GM23248 (cell line): ENCODE data around the gene IFNL1. TPM values are rescaled to one million over a fixed set of nuclear protein-coding genes. Genes with fewer than 3 reads are reported as not detected.

ENCODE experiments used
- DNase-seq: peaks from one replicate; pipeline ENCODE4 v3.0.0-alpha.2; 2015
- H2AFZ ChIP-seq: fragments of 200-600 bp; sonication (generic); 2 replicates; pipeline ENCODE4 v1.6.1; 2016; ENCODE audit warnings: antibody characterized with exemption
- H3F3A ChIP-seq: fragments of 200-600 bp; sonication (generic); 2 replicates; pipeline ENCODE4 v1.6.1; 2016; ENCODE audit warnings: mild to moderate bottlenecking, antibody characterized with exemption, mixed run types; ENCODE audit not compliant: insufficient read depth
- H3K27ac ChIP-seq: fragments of 200-600 bp; sonication (generic); 2 replicates; pipeline ENCODE4 v1.5.1; 2016; ENCODE audit warnings: mild to moderate bottlenecking
- H3K27me3 ChIP-seq: fragments of 200-600 bp; sonication (generic); replicated peaks from 2 replicates; pipeline ENCODE4 v1.6.1; 2016; ENCODE audit warnings: mild to moderate bottlenecking; ENCODE audit not compliant: insufficient read depth
- H3K36me3 ChIP-seq: fragments of 200-600 bp; sonication (generic); 2 replicates; pipeline ENCODE4 v1.6.1; 2016; ENCODE audit warnings: low read depth, mild to moderate bottlenecking
- H3K4me1 ChIP-seq: fragments of 200-600 bp; sonication (generic); 2 replicates; pipeline ENCODE4 v1.6.1; 2016; ENCODE audit warnings: mild to moderate bottlenecking; ENCODE audit not compliant: insufficient read depth
- H3K4me2 ChIP-seq: fragments of 200-600 bp; sonication (generic); one replicate; pipeline ENCODE4 v1.6.1; 2016; ENCODE audit warnings: mild to moderate bottlenecking; ENCODE audit not compliant: unreplicated experiment
- H3K4me3 ChIP-seq: fragments of 200-600 bp; sonication (generic); 2 replicates; pipeline ENCODE4 v1.5.1; 2016; ENCODE audit warnings: mild to moderate bottlenecking
- H3K79me2 ChIP-seq: fragments of 200-600 bp; sonication (generic); 2 replicates; pipeline ENCODE4 v1.6.1; 2016; ENCODE audit warnings: mild to moderate bottlenecking; ENCODE audit not compliant: insufficient read depth
- H3K9ac ChIP-seq: fragments of 200-600 bp; sonication (generic); 2 replicates; pipeline ENCODE4 v1.6.1; 2016; ENCODE audit warnings: mild to moderate bottlenecking
- H3K9me2 ChIP-seq: fragments of 200-600 bp; sonication (generic); 2 replicates; pipeline ENCODE4 v1.6.1; 2016; ENCODE audit warnings: mixed run types, mild to moderate bottlenecking, moderate library complexity; ENCODE audit not compliant: insufficient read depth
- H3K9me3 ChIP-seq: fragments of 200-600 bp; sonication (generic); one replicate; pipeline ENCODE4 v1.6.1; 2017; ENCODE audit warnings: low read depth
- H4K20me1 ChIP-seq: fragments of 200-600 bp; sonication (generic); 2 replicates; pipeline ENCODE4 v1.6.0; 2016; ENCODE audit not compliant: insufficient read depth
- EZH2 ChIP-seq: fragments of 200-600 bp; sonication (generic); IDR thresholded peaks from 2 replicates; pipeline ENCODE4 v1.6.1; 2018; ENCODE audit warnings: antibody characterized with exemption, mild to moderate bottlenecking; ENCODE audit not compliant: insufficient read depth, poor library complexity, severe bottlenecking
- EZH2phosphoT487 ChIP-seq: fragments of 200-600 bp; sonication (generic); IDR thresholded peaks from 2 replicates; pipeline ENCODE4 v1.6.1; 2018; ENCODE audit warnings: antibody characterized with exemption, moderate library complexity, mild to moderate bottlenecking, low read depth; ENCODE audit not compliant: insufficient read depth
- WGBS, 2 experiments: methylation state at CpG; one replicate each; pipeline ENCODE4 v1.1.6; 2015 to 2017; ENCODE audit warnings: low lambda C conversion rate in 2 of 2, low coverage in 1 of 2; ENCODE audit errors: missing lambda C conversion rate in 2 of 2; 5-methylcytosine and 5-hydroxymethylcytosine counted together
- in situ Hi-C: fragments of 300-500 bp; cut with MboI; formaldehyde crosslinking; loops from 2 replicates; pipeline ENCODE4 v1.15.0; 2020
- polyA plus RNA-seq: library from polyadenylated mRNA; unstranded; fragments of >200 nt; fragmentation: Nextera tagmentation; extraction: Ambion mirVana; gene quantifications from 2 replicates; pipeline ENCODE4 v1.2.1, GENCODE V29; 2016
- total RNA-seq: library from RNA; depleted of rRNA; stranded (reverse); fragments of >200 nt; shearing (Covaris generic); gene quantifications from 2 replicates; pipeline ENCODE4 v1.2.3, GENCODE V29; 2014

Gene IFNL1
- total and polyA plus RNA-seq, 2 experiments from 2014 or later: not detected

GRCh38 chr19:39319892-39320248 lies 23.7 kb downstream of the IFNL1 start:
- H3F3A ChIP-seq: no peaks in the 10 kb centered on the region
- peak overlapping the region; percentile 73 for H3K4me2 ChIP-seq
- H3K4me3 ChIP-seq: peak overlapping the region; percentile 65; the same call in 1 of the 2 replicates
- no peak for DNase-seq
- no peak overlapping the region; the same call in 1 of the 2 replicates for H2AFZ ChIP-seq
- no peak overlapping the region for H3K27ac ChIP-seq
- H3K9ac ChIP-seq: no peak overlapping the region
- 49 to 61% methylated on average over 8 to 15 of the region's 16 CpGs for WGBS, 2 experiments
- in situ Hi-C loops: no loop called here
- H3K36me3 ChIP-seq: no peaks in the 10 kb centered on the region
- no peaks in the 10 kb centered on the region for H4K20me1 ChIP-seq
- no peaks in the 10 kb centered on the region for H3K9me3 ChIP-seq
- no peak for TF ChIP-seq EZH2
- no peak for TF ChIP-seq EZH2phosphoT487
- H3K4me1 ChIP-seq: no peaks in the 10 kb centered on the region
- no peaks in the 10 kb centered on the region for H3K79me2 ChIP-seq
- no peaks in the 10 kb centered on the region for H3K9me2 ChIP-seq
- peaks cover 20% of the 10 kb centered on the region for H3K27me3 ChIP-seq

GRCh38 chr19:39321117-39321831 lies 25.1 kb downstream of the IFNL1 start:
- Histone ChIP-seq H3K36me3 (no peaks in the 10 kb centered on the region), H3K4me2 (no peak overlapping the region), H3F3A (no peaks in the 10 kb centered on the region), H3K9me3 (no peaks in the 10 kb centered on the region), H2AFZ (no peak overlapping the region), H4K20me1 (no peaks in the 10 kb centered on the region), H3K79me2 (no peaks in the 10 kb centered on the region), H3K4me3 (no peak overlapping the region), H3K27ac (no peak overlapping the region), H3K9me2 (no peaks in the 10 kb centered on the region), H3K27me3 (peaks cover 20% of the 10 kb centered on the region), H3K4me1 (no peaks in the 10 kb centered on the region), H3K9ac (no peak overlapping the region)
- 9 to 14% methylated on average over 3 to 10 of the region's 10 CpGs for WGBS, 2 experiments
- DNase-seq: no peak
- TF ChIP-seq EZH2 (no peak), EZH2phosphoT487 (no peak)
- in situ Hi-C loops: no loop called here

GRCh38 chr19:39321832-39322176 lies 25.6 kb downstream of the IFNL1 start:
- H3K4me1 ChIP-seq: no peaks in the 10 kb centered on the region
- H3K4me2 ChIP-seq: no peak overlapping the region
- no peak overlapping the region for H3K9ac ChIP-seq
- H3K27me3 ChIP-seq: peaks cover 20% of the 10 kb centered on the region
- TF ChIP-seq EZH2: no peak
- no peak for TF ChIP-seq EZH2phosphoT487
- H3K9me2 ChIP-seq: no peaks in the 10 kb centered on the region
- H4K20me1 ChIP-seq: no peaks in the 10 kb centered on the region
- H3K27ac ChIP-seq: no peak overlapping the region
- in situ Hi-C loops: no loop called here
- no peak for DNase-seq
- H3K79me2 ChIP-seq: no peaks in the 10 kb centered on the region
- no peaks in the 10 kb centered on the region for H3F3A ChIP-seq
- no peak overlapping the region for H3K4me3 ChIP-seq
- H3K9me3 ChIP-seq: no peaks in the 10 kb centered on the region
- H3K36me3 ChIP-seq: no peaks in the 10 kb centered on the region
- H2AFZ ChIP-seq: no peak overlapping the region

GRCh38 chr19:39324242-39324842 lies 28.1 kb downstream of the IFNL1 start:
- no peak overlapping the region for H3K9ac ChIP-seq
- no peaks in the 10 kb centered on the region for H3K36me3 ChIP-seq
- in situ Hi-C loops: no loop called here
- no peak overlapping the region for H3K4me2 ChIP-seq
- H4K20me1 ChIP-seq: no peaks in the 10 kb centered on the region
- no peak overlapping the region for H3K4me3 ChIP-seq
- no peaks in the 10 kb centered on the region for H3F3A ChIP-seq
- no peaks in the 10 kb centered on the region for H3K4me1 ChIP-seq
- H3K27ac ChIP-seq: no peak overlapping the region
- no peak for TF ChIP-seq EZH2
- H3K9me2 ChIP-seq: no peaks in the 10 kb centered on the region
- no peak for DNase-seq
- H3K27me3 ChIP-seq: peaks cover 10% of the 10 kb centered on the region
- 25 to 33% methylated on average over 5 of the region's 5 CpGs for WGBS, 2 experiments
- no peaks in the 10 kb centered on the region for H3K9me3 ChIP-seq
- H2AFZ ChIP-seq: no peak overlapping the region
- no peaks in the 10 kb centered on the region for H3K79me2 ChIP-seq
